GM19455 (cell line): ENCODE measurements around the gene AMPH.

Source experiments
- ATAC-seq: cut with Tn5 transposase; IDR thresholded peaks from one replicate; pipeline ENCODE4 v1.9.1; 2021; ENCODE audit not compliant: unreplicated experiment

The AMPH gene

GRCh38 chr7:38630720-38631673, at the start of gene AMPH:
Gene AMPH, minus strand, starts transcription at chr7:38631373. Its CDS starts 22 bp downstream, at chr7:38631351.
- no peak for ATAC-seq

GRCh38 chr7:38679419-38679818, 48.2 kb upstream of the AMPH start:
- no peak for ATAC-seq

- ATAC-seq, result no peak
Observed at GRCh38 chr7:38678698-38679054, 47.5 kb upstream of the AMPH start.

GRCh38 chr7:38677981-38678697, 47.0 kb upstream of the AMPH start:
- ATAC-seq, result no peak

GRCh38 chr7:38675494-38676106, 44.4 kb upstream of the AMPH start:
- ATAC-seq, result no peak

- ATAC-seq, result no peak
Observed at GRCh38 chr7:38674513-38674912, 43.3 kb upstream of the AMPH start.

- ATAC-seq, result no peak
Observed at GRCh38 chr7:38673795-38674194, 42.6 kb upstream of the AMPH start.

- no peak for ATAC-seq
Observed at GRCh38 chr7:38671911-38672905, 41.0 kb upstream of the AMPH start.

GRCh38 chr7:38669965-38670520, 38.9 kb upstream of the AMPH start:
- no peak for ATAC-seq

GRCh38 chr7:38664972-38665371, 33.8 kb upstream of the AMPH start:
- no peak for ATAC-seq

- ATAC-seq, result peak; percentile 68
Observed at GRCh38 chr7:38660427-38661099, 29.4 kb upstream of the AMPH start.

GRCh38 chr7:38659931-38660330, 28.8 kb upstream of the AMPH start:
- ATAC-seq, result no peak

GRCh38 chr7:38658921-38659320, 27.7 kb upstream of the AMPH start:
- no peak for ATAC-seq

GRCh38 chr7:38656968-38657367, 25.8 kb upstream of the AMPH start:
- no peak for ATAC-seq

GRCh38 chr7:38655833-38656774, 24.9 kb upstream of the AMPH start:
- ATAC-seq, result no peak

GRCh38 chr7:38637957-38638356, 6.8 kb upstream of the AMPH start:
- no peak for ATAC-seq

- no peak for ATAC-seq
Observed at GRCh38 chr7:38632411-38632810, 1.2 kb upstream of the AMPH start.

- no peak for ATAC-seq
Observed at GRCh38 chr7:38629651-38630510, 1.3 kb downstream of the AMPH start.
